NCI-H1105 (cell line): ENCODE data around the gene TSHZ2.

ENCODE experiments used
- DNase-seq: peaks from one replicate; lab custom pipeline; 2025; lab: John Stamatoyannopoulos, UW

TSHZ2 gene

GRCh38 chr20:53282217-53282955 is 310.2 kb downstream of the TSHZ2 start:
- DNase-seq: no peak

- no peak for DNase-seq
Measured at GRCh38 chr20:53283011-53283410, 310.9 kb downstream of the TSHZ2 start.

- no peak for DNase-seq
Measured at GRCh38 chr20:53283597-53283996, 311.4 kb downstream of the TSHZ2 start.

GRCh38 chr20:53284256-53284655 is 312.1 kb downstream of the TSHZ2 start:
- DNase-seq: no peak

GRCh38 chr20:53284696-53285095 is 312.5 kb downstream of the TSHZ2 start:
- no peak for DNase-seq

- DNase-seq: no peak
Measured at GRCh38 chr20:53287357-53288042, 315.3 kb downstream of the TSHZ2 start.

GRCh38 chr20:53291548-53291947 is 319.4 kb downstream of the TSHZ2 start:
- DNase-seq: no peak

GRCh38 chr20:53292347-53292746 is 320.2 kb downstream of the TSHZ2 start:
- no peak for DNase-seq

GRCh38 chr20:53294804-53295203 is 322.6 kb downstream of the TSHZ2 start:
- no peak for DNase-seq

- no peak for DNase-seq
Measured at GRCh38 chr20:53296025-53296424, 323.9 kb downstream of the TSHZ2 start.

GRCh38 chr20:53296451-53297153 is 324.4 kb downstream of the TSHZ2 start:
- no peak for DNase-seq

- DNase-seq: no peak
Measured at GRCh38 chr20:53297154-53297529, 325.0 kb downstream of the TSHZ2 start.

- no peak for DNase-seq
Measured at GRCh38 chr20:53298260-53298659, 326.1 kb downstream of the TSHZ2 start.

GRCh38 chr20:53298911-53299310 is 326.8 kb downstream of the TSHZ2 start:
- DNase-seq: no peak

GRCh38 chr20:53299831-53300230 is 327.7 kb downstream of the TSHZ2 start:
- DNase-seq: no peak

- DNase-seq: no peak
Measured at GRCh38 chr20:53301869-53302268, 329.7 kb downstream of the TSHZ2 start.

GRCh38 chr20:53302695-53303412 is 330.7 kb downstream of the TSHZ2 start:
- no peak for DNase-seq

- no peak for DNase-seq
Measured at GRCh38 chr20:53303413-53303760, 331.2 kb downstream of the TSHZ2 start.

GRCh38 chr20:53304146-53304545 is 332.0 kb downstream of the TSHZ2 start:
- no peak for DNase-seq

- no peak for DNase-seq
Measured at GRCh38 chr20:53306192-53306805, 334.1 kb downstream of the TSHZ2 start.

GRCh38 chr20:53307964-53308597 is 335.9 kb downstream of the TSHZ2 start:
- DNase-seq: no peak

- DNase-seq: no peak
Measured at GRCh38 chr20:53309515-53309914, 337.4 kb downstream of the TSHZ2 start.
